C4-2B (cell line): Measurements from ENCODE around the gene RALGAPB.

ENCODE experiments used
- ZFX ChIP-seq: fragments of 450-650 bp; IDR thresholded peaks from 2 replicates; pipeline ENCODE4 v1.6.1; 2017
- TF ChIP-seq, protein P1 (sequence below): fragments of 450-650 bp; conservative IDR thresholded peaks from 2 replicates; pipeline ENCODE4 v1.5.1; 2017; ENCODE audit warnings: mild to moderate bottlenecking

DNA sequence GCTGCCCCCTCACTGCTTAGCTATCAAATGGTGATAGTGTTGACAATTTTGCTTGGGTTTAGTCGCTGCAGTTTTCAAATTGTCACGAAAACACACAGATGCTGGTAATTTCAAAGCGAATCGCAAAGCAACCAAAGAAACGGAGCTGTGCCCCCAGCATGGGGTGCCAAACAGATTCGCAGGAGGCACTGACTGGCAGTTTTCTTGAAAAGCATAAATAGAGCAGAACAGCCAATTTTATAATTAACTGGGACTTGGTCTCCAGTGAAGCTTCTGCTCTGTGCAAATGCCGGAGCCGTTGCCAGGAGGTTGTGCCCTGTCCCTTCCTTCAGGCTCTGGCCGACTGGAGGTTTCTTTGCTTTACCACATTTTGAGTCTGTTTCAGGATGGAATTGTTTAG is 147.8 kb downstream of the RALGAPB start:
- TF ChIP-seq, protein P1, sequence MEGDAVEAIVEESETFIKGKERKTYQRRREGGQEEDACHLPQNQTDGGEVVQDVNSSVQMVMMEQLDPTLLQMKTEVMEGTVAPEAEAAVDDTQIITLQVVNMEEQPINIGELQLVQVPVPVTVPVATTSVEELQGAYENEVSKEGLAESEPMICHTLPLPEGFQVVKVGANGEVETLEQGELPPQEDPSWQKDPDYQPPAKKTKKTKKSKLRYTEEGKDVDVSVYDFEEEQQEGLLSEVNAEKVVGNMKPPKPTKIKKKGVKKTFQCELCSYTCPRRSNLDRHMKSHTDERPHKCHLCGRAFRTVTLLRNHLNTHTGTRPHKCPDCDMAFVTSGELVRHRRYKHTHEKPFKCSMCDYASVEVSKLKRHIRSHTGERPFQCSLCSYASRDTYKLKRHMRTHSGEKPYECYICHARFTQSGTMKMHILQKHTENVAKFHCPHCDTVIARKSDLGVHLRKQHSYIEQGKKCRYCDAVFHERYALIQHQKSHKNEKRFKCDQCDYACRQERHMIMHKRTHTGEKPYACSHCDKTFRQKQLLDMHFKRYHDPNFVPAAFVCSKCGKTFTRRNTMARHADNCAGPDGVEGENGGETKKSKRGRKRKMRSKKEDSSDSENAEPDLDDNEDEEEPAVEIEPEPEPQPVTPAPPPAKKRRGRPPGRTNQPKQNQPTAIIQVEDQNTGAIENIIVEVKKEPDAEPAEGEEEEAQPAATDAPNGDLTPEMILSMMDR, result no peak
- TF ChIP-seq ZFX, result no peak
